C4-2B (cell line): ENCODE measurements around the gene MT1G.

Source experiments
- H3K27ac ChIP-seq: fragments of 450-650 bp; 2 replicates; pipeline ENCODE4 v1.5.1; 2017
- ZFX ChIP-seq: fragments of 450-650 bp; IDR thresholded peaks from 2 replicates; pipeline ENCODE4 v1.6.1; 2017
- TF ChIP-seq, protein P1 (sequence below): fragments of 450-650 bp; conservative IDR thresholded peaks from 2 replicates; pipeline ENCODE4 v1.5.1; 2017; ENCODE audit warnings: mild to moderate bottlenecking

Gene MT1G

GRCh38 chr16:56709443-56710040 is 41.7 kb upstream of the MT1G start:
- TF ChIP-seq, protein P1, sequence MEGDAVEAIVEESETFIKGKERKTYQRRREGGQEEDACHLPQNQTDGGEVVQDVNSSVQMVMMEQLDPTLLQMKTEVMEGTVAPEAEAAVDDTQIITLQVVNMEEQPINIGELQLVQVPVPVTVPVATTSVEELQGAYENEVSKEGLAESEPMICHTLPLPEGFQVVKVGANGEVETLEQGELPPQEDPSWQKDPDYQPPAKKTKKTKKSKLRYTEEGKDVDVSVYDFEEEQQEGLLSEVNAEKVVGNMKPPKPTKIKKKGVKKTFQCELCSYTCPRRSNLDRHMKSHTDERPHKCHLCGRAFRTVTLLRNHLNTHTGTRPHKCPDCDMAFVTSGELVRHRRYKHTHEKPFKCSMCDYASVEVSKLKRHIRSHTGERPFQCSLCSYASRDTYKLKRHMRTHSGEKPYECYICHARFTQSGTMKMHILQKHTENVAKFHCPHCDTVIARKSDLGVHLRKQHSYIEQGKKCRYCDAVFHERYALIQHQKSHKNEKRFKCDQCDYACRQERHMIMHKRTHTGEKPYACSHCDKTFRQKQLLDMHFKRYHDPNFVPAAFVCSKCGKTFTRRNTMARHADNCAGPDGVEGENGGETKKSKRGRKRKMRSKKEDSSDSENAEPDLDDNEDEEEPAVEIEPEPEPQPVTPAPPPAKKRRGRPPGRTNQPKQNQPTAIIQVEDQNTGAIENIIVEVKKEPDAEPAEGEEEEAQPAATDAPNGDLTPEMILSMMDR, result no peak
- TF ChIP-seq ZFX, result no peak
- H3K27ac ChIP-seq, result no peak overlapping the region

DNA sequence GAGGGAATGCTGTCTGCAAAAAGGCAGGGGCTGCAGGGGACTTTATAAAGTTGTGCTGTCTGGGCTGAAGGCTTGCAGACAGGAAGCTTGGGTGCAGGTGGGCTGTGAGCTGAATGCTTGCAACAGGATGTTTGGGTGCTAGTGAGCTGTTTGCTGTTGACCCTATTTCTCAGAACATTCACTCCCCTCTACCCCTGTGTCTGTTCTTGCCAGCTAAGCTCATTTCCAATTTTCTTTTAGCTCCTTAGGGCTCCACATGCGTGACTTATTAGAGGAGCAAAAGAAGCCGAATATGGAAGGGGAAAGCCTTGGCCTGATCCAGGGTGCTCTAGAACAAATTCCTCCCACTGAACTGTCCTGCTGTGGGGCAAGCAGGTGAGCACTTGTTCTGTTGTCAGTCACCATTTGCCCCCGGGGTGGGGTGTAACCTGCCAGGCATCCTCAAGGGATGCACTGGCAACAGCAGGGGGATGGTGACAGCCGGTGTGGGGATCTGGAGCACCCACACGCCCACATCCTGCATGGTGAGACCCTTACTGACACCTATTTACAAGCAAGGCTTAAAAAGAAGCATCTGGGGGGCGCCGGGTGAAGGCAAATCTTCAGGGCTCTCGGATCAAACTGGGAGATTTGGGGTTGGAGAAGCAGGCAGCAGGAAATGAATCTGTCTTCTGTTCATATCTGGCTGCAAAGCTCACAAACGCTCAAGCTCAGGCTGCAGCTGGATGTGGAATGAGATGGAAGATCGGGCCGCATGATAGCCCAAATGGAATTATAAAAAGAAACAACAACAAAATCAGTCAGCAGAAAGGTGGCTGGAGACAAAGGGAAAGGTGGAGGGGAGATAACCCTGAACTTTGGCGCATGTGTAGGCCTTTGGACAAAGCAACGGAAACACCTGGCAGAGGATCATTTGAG is 40.9 kb upstream of the MT1G start:
- H3K27ac ChIP-seq, result no peak overlapping the region
- no peak for TF ChIP-seq ZFX
- TF ChIP-seq, protein P1, result no peak

GRCh38 chr16:56702836-56703235 is 35.0 kb upstream of the MT1G start:
- no peak overlapping the region for H3K27ac ChIP-seq
- TF ChIP-seq, protein P1, result no peak
- TF ChIP-seq ZFX, result no peak

GRCh38 chr16:56701534-56701933 is 33.7 kb upstream of the MT1G start:
- no peak for TF ChIP-seq ZFX
- TF ChIP-seq, protein P1, result no peak
- no peak overlapping the region for H3K27ac ChIP-seq

- TF ChIP-seq ZFX, result no peak
- TF ChIP-seq, protein P1, result no peak
- H3K27ac ChIP-seq, result no peak overlapping the region
Observed at GRCh38 chr16:56700631-56701030, 32.8 kb upstream of the MT1G start.

DNA sequence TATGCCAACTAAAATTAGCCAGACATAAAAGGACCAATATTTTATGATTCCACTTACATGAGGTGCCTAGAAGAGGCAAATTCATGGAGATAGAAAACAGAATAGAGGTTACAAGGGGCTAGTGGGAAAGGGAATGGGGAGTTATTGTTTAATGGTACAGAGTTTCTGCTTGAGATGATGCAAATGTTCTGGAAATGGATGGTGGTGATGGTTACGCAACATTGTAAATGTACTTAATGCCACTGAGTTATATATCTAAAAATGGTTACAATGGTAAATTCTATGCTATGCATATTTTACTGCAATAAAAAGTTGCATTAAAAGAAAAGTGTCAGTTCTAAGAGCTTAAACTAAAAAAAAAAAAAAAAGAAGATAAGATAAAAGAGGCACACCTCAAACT is 32.3 kb upstream of the MT1G start:
- no peak for TF ChIP-seq ZFX
- TF ChIP-seq, protein P1, result no peak
- H3K27ac ChIP-seq, result no peak overlapping the region

DNA sequence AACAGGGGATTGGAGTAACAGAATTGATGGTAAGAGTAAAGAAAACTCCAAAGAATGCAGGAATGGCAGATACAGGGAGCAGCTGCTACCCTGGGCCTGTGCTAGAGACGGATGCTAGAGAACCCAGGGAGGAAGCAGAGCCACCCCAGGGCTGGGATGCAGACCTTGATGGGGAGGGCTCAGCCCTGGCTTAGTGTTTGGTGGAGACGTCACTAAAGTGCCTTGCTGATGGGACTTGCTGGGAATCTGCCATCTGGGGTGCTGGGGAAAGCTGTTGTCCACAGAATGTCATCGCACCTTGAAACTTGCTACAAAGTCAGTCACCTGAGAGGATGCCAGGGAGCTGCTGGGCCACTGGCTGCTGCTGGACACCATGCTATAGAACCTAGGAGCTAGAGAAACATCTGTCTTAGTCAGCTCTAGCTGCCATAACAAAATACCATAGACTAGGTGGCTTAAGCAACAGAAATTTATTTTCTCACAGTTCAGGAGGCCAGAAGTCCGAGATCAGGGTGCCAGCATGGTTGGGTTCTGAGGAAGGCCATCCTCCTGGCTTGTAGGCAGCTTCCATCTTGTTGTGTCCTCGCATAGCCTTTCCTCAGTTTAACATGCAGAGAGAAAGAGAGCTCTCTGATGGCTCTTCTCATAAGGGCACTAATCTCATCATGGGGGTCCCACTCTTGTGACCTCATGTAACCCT is 29.7 kb upstream of the MT1G start:
- H3K27ac ChIP-seq, result no peak overlapping the region
- TF ChIP-seq, protein P1, result no peak
- no peak for TF ChIP-seq ZFX
